ENCODE measurements around the gene MALT1.

DNA sequence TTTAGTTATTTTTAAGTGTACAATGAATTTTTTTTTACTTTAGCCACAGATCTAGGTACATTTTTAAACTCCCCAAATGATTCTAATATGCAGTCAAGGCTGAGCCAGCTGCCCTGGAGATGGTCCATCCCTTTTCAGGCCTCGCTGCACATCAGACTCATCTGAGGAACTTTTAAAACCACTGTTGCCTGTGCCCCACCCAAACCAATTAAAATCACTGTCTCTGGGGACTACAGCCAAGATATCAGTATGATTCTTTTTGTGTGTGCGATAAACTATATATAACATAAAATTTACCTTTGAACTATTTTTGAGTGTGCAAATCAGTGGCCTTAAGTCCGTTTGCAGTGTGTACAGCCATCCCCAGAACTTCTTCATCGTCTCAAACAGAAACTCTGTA is 9.1 kb upstream of the MALT1 start:
- TF ChIP-seq, protein P1, sequence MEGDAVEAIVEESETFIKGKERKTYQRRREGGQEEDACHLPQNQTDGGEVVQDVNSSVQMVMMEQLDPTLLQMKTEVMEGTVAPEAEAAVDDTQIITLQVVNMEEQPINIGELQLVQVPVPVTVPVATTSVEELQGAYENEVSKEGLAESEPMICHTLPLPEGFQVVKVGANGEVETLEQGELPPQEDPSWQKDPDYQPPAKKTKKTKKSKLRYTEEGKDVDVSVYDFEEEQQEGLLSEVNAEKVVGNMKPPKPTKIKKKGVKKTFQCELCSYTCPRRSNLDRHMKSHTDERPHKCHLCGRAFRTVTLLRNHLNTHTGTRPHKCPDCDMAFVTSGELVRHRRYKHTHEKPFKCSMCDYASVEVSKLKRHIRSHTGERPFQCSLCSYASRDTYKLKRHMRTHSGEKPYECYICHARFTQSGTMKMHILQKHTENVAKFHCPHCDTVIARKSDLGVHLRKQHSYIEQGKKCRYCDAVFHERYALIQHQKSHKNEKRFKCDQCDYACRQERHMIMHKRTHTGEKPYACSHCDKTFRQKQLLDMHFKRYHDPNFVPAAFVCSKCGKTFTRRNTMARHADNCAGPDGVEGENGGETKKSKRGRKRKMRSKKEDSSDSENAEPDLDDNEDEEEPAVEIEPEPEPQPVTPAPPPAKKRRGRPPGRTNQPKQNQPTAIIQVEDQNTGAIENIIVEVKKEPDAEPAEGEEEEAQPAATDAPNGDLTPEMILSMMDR (IDR thresholded peaks at IDR 0.05): no peak
- no peak for TF ChIP-seq POLR2A (IDR thresholded peaks at IDR 0.05)
- no peak for TF ChIP-seq EP300 (IDR thresholded peaks at IDR 0.05)
